Thyroid gland (tissue), 4 donors: ENCODE measurements around the gene FARS2.

Experiments used
- POLR2A ChIP-seq, 2 donors: fragments of 450-650 bp; IDR thresholded peaks; one replicate each; pipeline ENCODE4 v1.6.1; 2017; ENCODE audit warnings: antibody characterized with exemption in 2 of 2, mild to moderate bottlenecking in 2 of 2, moderate library complexity in 1 of 2
- TF ChIP-seq, protein P1 (sequence below), 6 experiments: fragments of 200-600 bp in 3 of 6; fragments of 450-650 bp in 3 of 6; sonication (generic) in 3 of 6; IDR thresholded peaks; one replicate each; pipeline ENCODE4 v1.5.1; 2016 to 2019; ENCODE audit warnings: antibody characterized with exemption in 6 of 6, mild to moderate bottlenecking in 2 of 6, inconsistent platforms in 1 of 6, moderate library complexity in 1 of 6

DNA sequence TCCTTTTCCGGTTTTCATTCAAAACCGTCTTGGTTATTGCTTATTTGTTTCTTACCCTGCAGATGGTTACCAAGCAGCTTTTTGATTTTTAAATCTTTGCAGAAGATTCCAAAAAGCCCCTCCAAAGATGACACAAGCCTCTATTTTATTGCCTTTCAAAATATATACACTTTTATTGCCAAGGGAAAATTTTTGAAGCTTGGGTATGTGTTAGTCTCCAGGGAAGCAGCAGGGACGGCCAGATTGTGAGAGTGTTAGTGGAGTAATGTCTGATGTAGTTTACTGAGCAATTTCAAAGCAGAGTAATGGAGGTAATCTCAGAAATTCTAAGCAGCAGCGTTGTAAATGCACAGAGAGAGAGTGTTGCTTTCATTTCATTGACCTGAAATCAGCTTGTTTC is 193.8 kb downstream of the FARS2 start:
- TF ChIP-seq, protein P1, sequence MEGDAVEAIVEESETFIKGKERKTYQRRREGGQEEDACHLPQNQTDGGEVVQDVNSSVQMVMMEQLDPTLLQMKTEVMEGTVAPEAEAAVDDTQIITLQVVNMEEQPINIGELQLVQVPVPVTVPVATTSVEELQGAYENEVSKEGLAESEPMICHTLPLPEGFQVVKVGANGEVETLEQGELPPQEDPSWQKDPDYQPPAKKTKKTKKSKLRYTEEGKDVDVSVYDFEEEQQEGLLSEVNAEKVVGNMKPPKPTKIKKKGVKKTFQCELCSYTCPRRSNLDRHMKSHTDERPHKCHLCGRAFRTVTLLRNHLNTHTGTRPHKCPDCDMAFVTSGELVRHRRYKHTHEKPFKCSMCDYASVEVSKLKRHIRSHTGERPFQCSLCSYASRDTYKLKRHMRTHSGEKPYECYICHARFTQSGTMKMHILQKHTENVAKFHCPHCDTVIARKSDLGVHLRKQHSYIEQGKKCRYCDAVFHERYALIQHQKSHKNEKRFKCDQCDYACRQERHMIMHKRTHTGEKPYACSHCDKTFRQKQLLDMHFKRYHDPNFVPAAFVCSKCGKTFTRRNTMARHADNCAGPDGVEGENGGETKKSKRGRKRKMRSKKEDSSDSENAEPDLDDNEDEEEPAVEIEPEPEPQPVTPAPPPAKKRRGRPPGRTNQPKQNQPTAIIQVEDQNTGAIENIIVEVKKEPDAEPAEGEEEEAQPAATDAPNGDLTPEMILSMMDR (IDR thresholded peaks at IDR 0.05): no peak
- TF ChIP-seq POLR2A (IDR thresholded peaks at IDR 0.05): no peak
